Kidney (tissue), 14 donors: Measurements from ENCODE around the gene FIBCD1. TPM values are rescaled to one million over a fixed set of nuclear protein-coding genes. Genes with fewer than 3 reads are reported as not detected.
A peak's percentile ranks its signal among the peaks of the same experiment; 100 is the strongest.

Experiments used
- DNase-seq, 5 donors: peaks; one replicate each; pipeline ENCODE4 v3.0.0-alpha.2; 2013 to 2020
- FAIRE-seq: peaks from 2 replicates; lab custom pipeline; 2012; peaks lifted over from hg19 to GRCh38; lab: Jason Lieb, UNC
- H3K27ac ChIP-seq, 2 donors: one replicate each; pipeline ENCODE4 v1.7.0; 2013; ENCODE audit warnings: low read depth in 2 of 2, low read length in 2 of 2, inconsistent platforms in 1 of 2
- H3K27me3 ChIP-seq: one replicate; pipeline ENCODE4 v1.7.1; 2013; ENCODE audit warnings: low read length, inconsistent platforms; ENCODE audit not compliant: control insufficient read depth, insufficient read depth
- H3K36me3 ChIP-seq, 3 donors: one replicate each; pipeline versions ENCODE4 v1.7.0 to v1.7.1; 2013; ENCODE audit warnings: low read length in 3 of 3, control low read depth in 1 of 3, inconsistent platforms in 1 of 3; ENCODE audit not compliant: insufficient read depth in 3 of 3, control insufficient read depth in 2 of 3
- H3K4me1 ChIP-seq, 3 donors: one replicate each; pipeline versions ENCODE4 v1.7.0 to v1.7.1; 2013; ENCODE audit warnings: low read length in 3 of 3, inconsistent platforms in 1 of 3, low read depth in 1 of 3; ENCODE audit not compliant: control insufficient read depth in 2 of 3, insufficient read depth in 2 of 3
- H3K4me3 ChIP-seq, 3 donors: one replicate each; pipeline versions ENCODE4 v1.7.0 to v1.8.1; 2013; ENCODE audit warnings: low read length in 3 of 3, control low read depth in 1 of 3, inconsistent platforms in 1 of 3
- H3K9ac ChIP-seq, 3 donors: one replicate each; pipeline versions ENCODE4 v1.7.0 to v1.7.1; 2013; ENCODE audit warnings: low read length in 3 of 3, control low read depth in 1 of 3, inconsistent platforms in 1 of 3
- H3K9me3 ChIP-seq, 3 donors: one replicate each; pipeline versions ENCODE4 v1.7.0 to v1.7.1; 2013; ENCODE audit warnings: low read length in 3 of 3, control low read depth in 1 of 3, inconsistent platforms in 1 of 3; ENCODE audit not compliant: control insufficient read depth in 2 of 3, insufficient read depth in 1 of 3
- CTCF ChIP-seq: IDR thresholded peaks from 3 replicates; pipeline ENCODE4 v1.5.1; 2012; ENCODE audit warnings: mild to moderate bottlenecking, moderate library complexity, borderline replicate concordance; ENCODE audit not compliant: insufficient read depth; ENCODE audit errors: extremely low read depth
- intact Hi-C: fragments of 100-400 bp; cut with DNase I; formaldehyde crosslinking; loops from one replicate; pipeline ENCODE4 v1.11.1; 2022
- polyA plus RNA-seq: library from polyadenylated mRNA; stranded (reverse); fragments of 350-450 nt; fragmentation: Illumina TruSeq; extraction: RNeasy Lipid Tissue Mini Kit (QIAGEN cat#74804); gene quantifications from one replicate; pipeline ENCODE4 v1.2.3, GENCODE V29; 2014; ENCODE audit warnings: low read depth, low replicate concordance; ENCODE audit not compliant: insufficient read depth
- total RNA-seq: library from RNA; stranded (reverse); fragmentation: NEBNext Ultra II Directional; extraction: Animal tissue kit (Norgen Biotek cat#: 25700); gene quantifications from one replicate; pipeline ENCODE4 v1.2.1, GENCODE V29; 2021
- donor health status: control.
- donor health status: control.
- donor health status: control.
- donor health status: control.
- donor health status: control.
- donor health status: DM: yes; HTN: yes; CAD: no.
- donor health status: Normal renal cell carcinoma (clear cell type).

Gene FIBCD1
- total and polyA plus RNA-seq, 2 donors from 2014 or later: 0.25 TPM; not detected in 1

- Histone ChIP-seq H3K27ac (no peak overlapping the region), H3K4me1 (no peaks in the 10 kb centered on the region), H3K9ac (no peak overlapping the region), H3K4me3 (no peak overlapping the region), H3K9me3 (no peaks in the 10 kb centered on the region), H3K36me3 (no peaks in the 10 kb centered on the region), H3K27me3 (no peaks in the 10 kb centered on the region)
- intact Hi-C loops: no loop called here
- DNase-seq (peak in 1 of 5 donors; percentile 18), FAIRE-seq (no peak)
- no peak for TF ChIP-seq CTCF
These were observed 48.0 kb upstream of the FIBCD1 start for GRCh38 chr9:130987054-130987453.

- no peaks in the 10 kb centered on the region for H3K4me1 ChIP-seq
- no peak overlapping the region for H3K27ac ChIP-seq
- no peak overlapping the region for H3K4me3 ChIP-seq
- intact Hi-C loops: no loop called here
- DNase-seq (peak; percentile 64 to 85 (median 81)), FAIRE-seq (no peak)
- no peaks in the 10 kb centered on the region for H3K9me3 ChIP-seq
- H3K9ac ChIP-seq: no peak overlapping the region
- no peaks in the 10 kb centered on the region for H3K36me3 ChIP-seq
- H3K27me3 ChIP-seq: no peaks in the 10 kb centered on the region
- no peak for TF ChIP-seq CTCF
These were observed 47.4 kb upstream of the FIBCD1 start for GRCh38 chr9:130986356-130986965.

GRCh38 chr9:130985606-130986162 lies 46.6 kb upstream of the FIBCD1 start:
- Histone ChIP-seq H3K9ac (no peak overlapping the region), H3K27me3 (no peaks in the 10 kb centered on the region), H3K9me3 (no peaks in the 10 kb centered on the region), H3K4me3 (no peak overlapping the region), H3K36me3 (no peaks in the 10 kb centered on the region), H3K4me1 (no peaks in the 10 kb centered on the region), H3K27ac (no peak overlapping the region)
- DNase-seq: peak in 1 of 5 donors; percentile 48
- no peak for FAIRE-seq
- no peak for TF ChIP-seq CTCF
- intact Hi-C loops: no loop called here

- intact Hi-C loops: no loop called here
- Histone ChIP-seq H3K9ac (no peak overlapping the region), H3K27me3 (no peaks in the 10 kb centered on the region), H3K9me3 (no peaks in the 10 kb centered on the region), H3K36me3 (no peaks in the 10 kb centered on the region), H3K4me1 (no peaks in the 10 kb centered on the region), H3K27ac (no peak overlapping the region), H3K4me3 (no peak overlapping the region)
- no peak for TF ChIP-seq CTCF
- FAIRE-seq: no peak
- DNase-seq: peak in 1 of 5 donors; percentile 9
These were observed 46.0 kb upstream of the FIBCD1 start for GRCh38 chr9:130985029-130985428.
